Effector CD8-positive, alpha-beta T cell (primary cell): ENCODE data around the gene DSE.

Experiments used
- DNase-seq: peaks from one replicate; lab custom pipeline; 2025; lab: John Stamatoyannopoulos, UW

Gene DSE

GRCh38 chr6:116447496-116448011 lies 76.8 kb downstream of the DSE start:
- no peak for DNase-seq

DNA sequence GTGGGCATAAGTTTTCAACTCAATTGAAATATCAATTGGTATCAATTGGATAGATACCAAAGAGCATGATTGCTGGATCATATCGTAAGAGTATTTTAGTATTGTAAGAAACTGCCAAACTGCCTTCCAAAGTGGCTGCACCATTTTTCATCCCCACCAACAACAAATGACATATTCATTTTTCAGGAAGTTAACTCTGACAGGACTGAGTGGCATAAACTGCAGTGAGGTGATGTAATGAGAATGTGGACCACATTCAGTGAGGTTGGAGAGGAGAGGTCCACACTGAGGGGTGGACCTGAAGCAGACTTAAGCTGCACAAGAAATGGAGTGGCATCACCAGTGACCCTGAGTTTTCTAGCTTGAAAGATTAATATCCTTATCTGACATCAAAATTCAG lies 78.8 kb downstream of the DSE start:
- DNase-seq: no peak

DNA sequence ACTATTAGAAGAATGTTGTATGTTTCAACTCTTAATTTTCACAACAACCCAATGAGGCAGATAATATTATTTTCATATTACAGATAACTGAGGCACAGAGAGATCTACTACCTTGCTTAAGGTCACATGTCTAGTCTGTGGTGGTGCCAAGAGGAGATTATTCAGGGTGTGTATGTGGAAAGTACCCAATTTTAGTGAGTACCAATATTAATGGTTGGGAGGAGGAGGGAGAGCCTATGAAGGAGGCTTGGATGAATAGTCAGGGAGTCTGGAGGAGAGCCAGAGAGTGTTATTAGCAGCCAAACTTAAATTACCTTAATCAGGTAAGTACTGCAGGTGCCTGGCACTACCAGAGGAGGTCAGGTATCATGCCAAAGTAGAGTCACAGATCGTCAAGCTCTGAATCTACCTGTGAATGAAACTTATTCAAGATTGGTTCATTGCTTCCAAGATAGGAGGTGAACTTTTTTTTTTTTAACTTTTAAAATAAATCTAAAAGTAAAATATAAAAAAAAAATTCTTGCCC lies 79.5 kb downstream of the DSE start:
- DNase-seq: no peak

GRCh38 chr6:116450769-116451740 lies 80.3 kb downstream of the DSE start:
- DNase-seq: no peak

DNA sequence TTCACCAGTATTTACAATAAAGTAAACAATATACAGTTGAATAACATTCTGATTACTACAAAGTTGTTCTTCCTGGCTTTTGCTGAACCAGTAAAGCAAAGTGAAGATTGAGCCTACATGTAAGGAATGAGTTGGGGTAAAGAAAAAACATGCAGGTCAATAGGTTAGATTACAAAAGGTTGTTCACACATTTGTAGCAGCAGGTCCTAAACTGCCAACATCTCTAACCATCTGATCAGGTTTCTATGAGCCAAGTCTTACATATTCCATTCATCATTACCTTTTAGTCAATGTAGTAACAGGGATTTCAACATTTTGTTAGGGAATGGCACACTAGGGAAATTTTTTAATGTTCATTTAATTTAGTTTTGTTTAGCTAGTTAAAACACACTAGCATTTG lies 81.2 kb downstream of the DSE start:
- DNase-seq: no peak

GRCh38 chr6:116452531-116452930 lies 81.8 kb downstream of the DSE start:
- no peak for DNase-seq

- DNase-seq: no peak
Measured at GRCh38 chr6:116456106-116456505, 85.4 kb downstream of the DSE start.

DNA sequence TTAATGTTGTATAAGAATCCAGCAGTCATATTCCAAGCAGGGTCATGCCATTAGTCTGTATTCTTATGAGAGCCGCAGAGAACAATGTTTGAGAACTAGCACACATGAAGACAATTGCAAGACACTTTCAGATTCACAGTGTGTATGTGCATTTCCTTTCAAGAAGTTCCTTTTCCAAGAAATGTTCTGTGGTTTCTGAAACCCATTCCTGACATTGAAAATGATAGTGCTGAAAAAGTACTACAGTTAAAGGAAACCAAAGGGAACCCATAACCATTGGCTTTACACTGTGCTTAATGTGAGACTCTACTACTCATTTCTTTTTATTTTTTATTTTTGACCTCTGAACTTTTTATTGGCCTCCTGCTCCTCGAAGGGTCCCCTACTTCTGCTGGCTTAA lies 86.2 kb downstream of the DSE start:
- no peak for DNase-seq

DNA sequence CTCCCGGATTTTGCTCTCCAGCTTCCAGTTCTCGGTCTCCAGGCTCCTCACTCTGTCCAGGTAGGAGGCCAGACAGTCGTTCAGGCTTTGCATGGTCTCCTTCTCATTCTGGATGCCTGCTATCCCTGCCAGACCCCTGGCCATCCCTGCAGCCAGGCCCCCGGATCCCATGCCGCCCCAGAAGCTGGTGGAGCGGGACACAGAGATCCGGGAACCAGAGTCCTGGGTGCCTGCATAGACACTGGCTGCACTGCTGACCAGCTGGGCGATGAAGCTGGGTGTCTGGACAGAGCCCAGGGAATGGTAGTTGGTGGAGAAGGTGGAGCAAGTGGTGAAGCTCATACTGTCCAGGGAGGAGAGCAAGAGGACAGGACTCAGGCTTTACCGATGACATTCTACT lies 87.5 kb downstream of the DSE start:
- DNase-seq: no peak

GRCh38 chr6:116459927-116460326 lies 89.2 kb downstream of the DSE start:
- DNase-seq: no peak

DNA sequence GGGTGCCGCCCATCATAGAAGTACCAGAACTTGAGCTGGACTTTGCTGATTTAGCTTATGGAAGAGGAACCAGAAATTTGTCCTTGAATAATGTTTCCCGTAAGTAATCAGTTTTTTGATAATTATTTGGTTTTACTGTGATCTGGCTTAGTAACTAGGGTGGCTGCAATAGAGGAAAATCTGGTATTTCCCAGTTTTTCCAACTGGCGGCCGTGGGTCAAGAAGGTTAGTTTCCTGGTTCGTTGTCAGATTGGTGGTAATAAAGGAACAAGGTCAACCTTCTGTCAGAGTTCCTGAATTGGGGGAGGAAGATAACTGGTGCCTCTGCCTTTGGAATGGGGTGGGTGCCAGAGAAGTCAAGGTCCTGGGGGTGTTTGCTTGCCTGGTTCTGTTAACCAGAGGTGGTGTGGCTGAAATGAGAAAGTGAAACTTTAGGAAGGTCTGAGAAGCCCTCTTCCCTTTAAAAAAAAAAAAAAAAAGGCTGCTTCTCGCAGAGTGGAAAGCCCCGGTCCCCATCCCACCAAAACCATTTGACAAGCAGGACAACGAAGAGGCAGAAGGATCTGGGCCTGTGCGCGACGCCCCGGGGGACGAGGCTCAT lies 90.7 kb downstream of the DSE start, which contains the start of gene CALHM6:
Gene CALHM6 (plus strand): TSS at position 45 of the 601 bp plus-strand sequence. CDS start 555 bp downstream, at position 600.
- DNase-seq: no peak

DNA sequence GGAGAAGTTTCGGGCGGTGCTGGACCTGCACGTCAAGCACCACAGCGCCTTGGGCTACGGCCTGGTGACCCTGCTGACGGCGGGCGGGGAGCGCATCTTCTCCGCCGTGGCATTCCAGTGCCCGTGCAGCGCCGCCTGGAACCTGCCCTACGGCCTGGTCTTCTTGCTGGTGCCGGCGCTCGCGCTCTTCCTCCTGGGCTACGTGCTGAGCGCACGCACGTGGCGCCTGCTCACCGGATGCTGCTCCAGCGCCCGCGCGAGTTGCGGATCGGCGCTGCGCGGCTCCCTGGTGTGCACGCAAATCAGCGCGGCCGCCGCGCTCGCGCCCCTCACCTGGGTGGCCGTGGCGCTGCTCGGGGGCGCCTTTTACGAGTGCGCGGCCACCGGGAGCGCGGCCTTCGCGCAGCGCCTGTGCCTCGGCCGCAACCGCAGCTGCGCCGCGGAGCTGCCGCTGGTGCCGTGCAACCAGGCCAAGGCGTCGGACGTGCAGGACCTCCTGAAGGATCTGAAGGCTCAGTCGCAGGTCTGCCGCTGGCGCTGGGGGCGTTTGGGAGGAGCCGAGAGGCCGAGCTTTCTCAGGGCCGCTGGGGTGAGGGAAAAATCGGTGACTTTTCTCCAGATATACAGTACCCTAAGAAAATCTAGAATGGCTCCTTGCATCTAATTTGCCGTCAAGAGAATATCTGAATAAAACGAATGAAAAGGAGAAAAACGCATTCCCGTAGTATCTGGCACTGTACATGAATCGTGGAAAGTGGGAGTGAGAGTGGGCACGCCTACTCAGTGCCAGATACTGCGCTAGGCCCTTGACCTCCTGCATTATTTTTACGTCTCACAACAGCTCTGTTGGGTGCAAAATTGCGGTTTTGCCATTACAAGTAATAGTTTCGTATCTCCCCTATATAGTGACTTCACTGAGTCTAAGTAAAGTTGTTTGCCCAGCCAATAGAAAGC lies 91.5 kb downstream of the DSE start:
- DNase-seq: peak; percentile 5

- DNase-seq: no peak
Measured at GRCh38 chr6:116463301-116463700, 92.6 kb downstream of the DSE start.

- DNase-seq: no peak
Measured at GRCh38 chr6:116465246-116465645, 94.5 kb downstream of the DSE start.

GRCh38 chr6:116467096-116467495 lies 96.3 kb downstream of the DSE start:
- no peak for DNase-seq

DNA sequence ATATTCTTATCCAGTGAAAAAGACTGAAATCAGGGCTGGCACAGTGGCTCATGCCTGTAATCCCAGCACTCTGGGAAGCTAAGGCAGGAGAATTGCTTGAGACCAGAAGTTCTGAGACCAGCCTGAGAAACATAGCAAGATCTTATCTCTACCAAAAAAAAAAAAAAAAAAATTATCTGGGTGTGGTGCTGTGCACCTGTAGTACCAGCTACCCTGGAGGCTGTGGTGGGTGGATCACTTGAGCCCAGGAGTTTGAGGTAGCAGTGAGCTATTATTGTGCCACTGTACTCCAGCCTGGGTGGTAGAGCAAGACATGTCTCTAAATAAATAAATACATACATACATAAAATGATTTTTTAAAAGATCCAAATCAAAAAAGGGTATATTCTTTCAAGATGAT lies 96.8 kb downstream of the DSE start:
- DNase-seq: no peak

GRCh38 chr6:116468293-116468692 lies 97.5 kb downstream of the DSE start:
- no peak for DNase-seq

- DNase-seq: no peak
Measured at GRCh38 chr6:116471531-116471930, 100.8 kb downstream of the DSE start.

DNA sequence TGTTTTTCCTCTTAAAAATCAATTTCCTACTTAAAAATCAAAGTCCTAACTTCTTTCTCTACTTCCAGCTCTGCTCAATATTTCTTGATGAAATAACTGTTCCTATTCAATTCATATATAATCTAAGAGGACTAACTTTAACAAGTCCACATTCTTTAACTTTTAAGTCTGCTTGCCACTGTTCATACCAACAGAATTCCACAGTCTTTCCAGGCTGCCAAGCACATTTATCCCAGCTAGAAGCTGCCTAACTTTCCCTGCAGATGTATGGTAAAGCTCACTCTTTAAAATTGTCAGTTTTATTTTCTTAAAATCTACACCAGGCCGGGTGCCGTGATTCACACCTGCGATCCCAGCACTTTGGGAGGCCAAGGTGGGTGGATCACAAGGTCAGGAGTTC lies 102.0 kb downstream of the DSE start:
- DNase-seq: no peak

GRCh38 chr6:116475141-116475540 lies 104.4 kb downstream of the DSE start:
- DNase-seq: no peak

- DNase-seq: no peak
Measured at GRCh38 chr6:116476002-116476678, 105.4 kb downstream of the DSE start.
